Activated naive CD4-positive, alpha-beta T cell treated with anti-CD3 and anti-CD28 coated beads for 36 hours (primary cell): Measurements from ENCODE around the gene SIRT2. TPM values are rescaled to one million over a fixed set of nuclear protein-coding genes. Genes with fewer than 3 reads are reported as not detected.
A peak's percentile ranks its signal among the peaks of the same experiment; 100 is the strongest.
"Not testable (repeated sequence)": the region's sequence is repeated elsewhere in the genome, so short reads cannot be mapped to it uniquely, and the experiment has no call there.

Experiments
- CTCF ChIA-PET: fragments of 350-600 bp; sonication (Branson Sonifier 250); formaldehyde crosslinking; loops from one replicate; lab custom pipeline; 2021; ENCODE audit warnings: antibody characterized with exemption; lab: Charles Lee
- DNase-seq: peaks from one replicate; pipeline ENCODE4 v3.0.0-alpha.2; 2020
- H3K27ac Mint-ChIP-seq: one replicate; pipeline ENCODE4 v1.8.0; 2021; ENCODE audit warnings: mild to moderate bottlenecking, mixed read lengths
- H3K27me3 Mint-ChIP-seq: one replicate; pipeline ENCODE4 v1.8.0; 2021; ENCODE audit warnings: low read depth, mixed read lengths
- H3K36me3 Mint-ChIP-seq: one replicate; pipeline ENCODE4 v1.8.0; 2021; ENCODE audit warnings: low read depth, mixed read lengths
- H3K4me1 Mint-ChIP-seq: one replicate; pipeline ENCODE4 v1.8.0; 2021; ENCODE audit warnings: low read depth, mixed read lengths
- H3K4me3 Mint-ChIP-seq: one replicate; pipeline ENCODE4 v1.8.0; 2021; ENCODE audit warnings: mild to moderate bottlenecking, moderate library complexity, mixed read lengths
- H3K9me3 Mint-ChIP-seq: one replicate; pipeline ENCODE4 v1.8.0; 2021; ENCODE audit warnings: mixed read lengths
- intact Hi-C: fragments of 100-400 bp; cut with micrococcal nuclease; formaldehyde crosslinking; loops from one replicate; pipeline ENCODE4 v1.15.1; 2023
- total RNA-seq, 2 experiments: library from RNA; stranded (reverse); gene quantifications; one replicate each; pipeline ENCODE4 v1.2.3, GENCODE V29; 2021

SIRT2 gene
- total RNA-seq, 2 experiments from 2014 or later: 18.2 to 19.6 TPM

GRCh38 chr19:38837656-38838121 lies 61.7 kb downstream of the SIRT2 start:
- H3K4me3 Mint-ChIP-seq: no peak overlapping the region
- H3K9me3 Mint-ChIP-seq: no peaks in the 10 kb centered on the region
- H3K27me3 Mint-ChIP-seq: no peaks in the 10 kb centered on the region
- no peak for DNase-seq
- H3K4me1 Mint-ChIP-seq: peaks cover 53% of the 10 kb centered on the region
- CTCF ChIA-PET: no interaction called here
- H3K36me3 Mint-ChIP-seq: peaks cover 54% of the 10 kb centered on the region
- H3K27ac Mint-ChIP-seq: peak overlapping the region; percentile 89
- intact Hi-C loops: loop anchor here (1.0 to 10.0 kb wide), 6 partner anchors 12 to 523 kb away; partner anchors contain the start of genes FAM98C, HNRNPL, KCNK6 and YIF1B

- CTCF ChIA-PET: no interaction called here
- intact Hi-C loops: loop anchor here (10.0 kb wide), 2 partner anchors 432 to 522 kb away; partner anchors contain the start of genes FAM98C, KCNK6 and YIF1B
- H3K27ac Mint-ChIP-seq: peak overlapping the region; percentile 76
- H3K9me3 Mint-ChIP-seq: no peaks in the 10 kb centered on the region
- peaks cover 48% of the 10 kb centered on the region for H3K36me3 Mint-ChIP-seq
- H3K4me3 Mint-ChIP-seq: no peak overlapping the region
- peaks cover 49% of the 10 kb centered on the region for H3K4me1 Mint-ChIP-seq
- no peak for DNase-seq
- H3K27me3 Mint-ChIP-seq: no peaks in the 10 kb centered on the region
These were observed 62.3 kb downstream of the SIRT2 start for GRCh38 chr19:38836983-38837626.

DNA sequence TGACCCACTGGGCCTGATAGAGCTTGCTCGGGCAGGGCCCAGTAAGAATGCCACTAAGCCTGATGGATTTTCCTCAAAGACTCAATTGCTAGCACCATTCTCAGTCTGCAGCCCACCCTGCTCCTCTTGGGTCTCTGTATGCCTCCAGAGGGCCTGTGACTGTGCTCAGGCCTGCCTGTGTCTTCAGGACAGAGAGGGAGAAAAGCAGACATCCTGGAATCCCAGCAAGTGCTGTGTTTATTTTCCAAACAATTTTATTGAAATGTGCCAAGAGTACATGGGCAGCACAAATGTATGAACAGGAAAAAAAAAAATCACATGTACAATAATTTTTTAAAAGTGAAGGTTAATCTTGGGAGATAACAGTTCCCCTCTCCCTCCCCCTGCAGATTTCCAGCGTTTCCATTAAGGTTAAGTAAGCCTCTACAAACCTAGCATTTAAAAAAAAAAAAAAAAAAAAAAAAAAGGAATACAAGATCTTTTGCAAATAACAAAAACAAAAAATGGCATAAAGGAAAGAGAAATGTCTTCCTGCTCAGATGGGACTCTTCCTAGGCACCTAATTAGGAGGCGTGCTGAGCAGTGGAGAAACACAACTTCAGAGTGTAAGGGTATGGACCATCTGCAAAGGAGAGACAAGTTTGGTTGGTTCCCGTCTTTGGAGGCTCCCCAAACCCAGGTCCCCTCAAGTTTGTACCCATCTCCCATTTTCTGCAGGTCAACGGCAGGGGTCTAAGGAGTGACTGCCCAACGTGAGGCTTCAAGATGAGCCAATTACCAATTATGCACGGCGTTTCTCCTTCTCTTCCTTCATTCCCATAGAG lies 63.0 kb downstream of the SIRT2 start:
- H3K36me3 Mint-ChIP-seq: peaks cover 42% of the 10 kb centered on the region
- no peaks in the 10 kb centered on the region for H3K27me3 Mint-ChIP-seq
- intact Hi-C loops: loop anchor here (10.0 kb wide), 2 partner anchors 432 to 522 kb away; partner anchors contain the start of genes FAM98C, KCNK6 and YIF1B
- H3K27ac Mint-ChIP-seq: peak overlapping the region; percentile 76
- H3K4me1 Mint-ChIP-seq: peaks cover 46% of the 10 kb centered on the region
- no peaks in the 10 kb centered on the region for H3K9me3 Mint-ChIP-seq
- CTCF ChIA-PET: no interaction called here
- H3K4me3 Mint-ChIP-seq: no peak overlapping the region
- no peak for DNase-seq

DNA sequence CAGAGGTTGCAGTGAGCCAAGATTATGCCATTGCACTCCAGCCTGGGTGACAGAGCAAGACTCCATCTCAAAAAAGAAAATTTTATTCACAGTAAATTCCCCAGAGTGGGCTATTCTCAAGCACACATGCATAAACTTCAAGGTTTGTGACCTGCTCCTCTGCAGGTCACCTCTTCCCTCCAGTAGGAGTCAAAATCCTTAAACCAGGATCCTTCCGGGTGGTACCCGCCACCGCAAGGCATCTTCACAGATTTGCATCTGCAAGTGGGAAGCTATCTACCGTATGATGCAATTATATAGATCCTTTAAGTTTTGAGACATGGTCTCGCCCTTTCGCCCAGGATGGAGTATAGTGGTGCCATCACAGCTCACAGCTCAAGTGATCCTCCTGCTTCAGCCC lies 64.8 kb downstream of the SIRT2 start:
- no peak for DNase-seq
- H3K36me3 Mint-ChIP-seq: peaks cover 35% of the 10 kb centered on the region
- peaks cover 44% of the 10 kb centered on the region for H3K4me1 Mint-ChIP-seq
- peak overlapping the region; percentile 73 for H3K27ac Mint-ChIP-seq
- CTCF ChIA-PET: interaction anchor here (0.8 to 1.5 kb wide), 2 partner anchors 198 to 199 kb away, joined by 3 to 5 read pairs; no protein-coding TSS in a partner anchor
- no peak overlapping the region for H3K4me3 Mint-ChIP-seq
- H3K9me3 Mint-ChIP-seq: no peaks in the 10 kb centered on the region
- intact Hi-C loops: loop anchor here (5.0 to 10.0 kb wide), 3 partner anchors 197 to 520 kb away; partner anchors contain the start of genes FAM98C, KCNK6 and YIF1B
- no peaks in the 10 kb centered on the region for H3K27me3 Mint-ChIP-seq

- H3K4me3 Mint-ChIP-seq: no peak overlapping the region
- peaks cover 39% of the 10 kb centered on the region for H3K4me1 Mint-ChIP-seq
- CTCF ChIA-PET: interaction anchor here (1.5 kb wide), 1 partner anchor 199 kb away, joined by 5 read pairs; no protein-coding TSS in a partner anchor
- H3K27ac Mint-ChIP-seq: peak overlapping the region; percentile 26
- no peak for DNase-seq
- H3K36me3 Mint-ChIP-seq: peaks cover 34% of the 10 kb centered on the region
- no peaks in the 10 kb centered on the region for H3K27me3 Mint-ChIP-seq
- intact Hi-C loops: loop anchor here (5.0 to 10.0 kb wide), 3 partner anchors 197 to 519 kb away; partner anchors contain the start of genes FAM98C, KCNK6 and YIF1B
- H3K9me3 Mint-ChIP-seq: no peaks in the 10 kb centered on the region
These were observed 65.3 kb downstream of the SIRT2 start for GRCh38 chr19:38834104-38834490.

DNA sequence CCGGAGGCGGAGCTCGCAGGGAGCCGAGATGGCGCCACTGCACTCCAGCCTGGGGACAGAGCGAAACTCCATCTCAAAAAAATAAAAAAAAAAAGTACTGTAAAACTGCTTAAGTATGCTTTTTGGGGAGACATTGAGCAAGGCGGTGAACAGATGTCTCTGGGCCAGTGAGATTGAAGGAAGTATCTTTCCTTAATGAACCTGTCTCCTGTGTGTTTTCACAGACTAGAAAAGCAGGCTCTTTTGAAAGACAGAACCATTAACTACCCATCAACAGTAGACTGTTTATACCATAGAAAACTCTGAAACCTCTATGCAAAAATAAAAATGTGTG lies 66.4 kb downstream of the SIRT2 start:
- Mint-ChIP-seq H3K36me3 (peaks cover 28% of the 10 kb centered on the region), H3K27me3 (no peaks in the 10 kb centered on the region), H3K9me3 (no peaks in the 10 kb centered on the region), H3K4me3 (no peak overlapping the region), H3K4me1 (peaks cover 32% of the 10 kb centered on the region), H3K27ac (peak overlapping the region; percentile 13)
- CTCF ChIA-PET: no interaction called here
- no peak for DNase-seq
- intact Hi-C loops: loop anchor here (5.0 to 10.0 kb wide), 3 partner anchors 196 to 518 kb away; partner anchors contain the start of genes FAM98C, KCNK6 and YIF1B

DNA sequence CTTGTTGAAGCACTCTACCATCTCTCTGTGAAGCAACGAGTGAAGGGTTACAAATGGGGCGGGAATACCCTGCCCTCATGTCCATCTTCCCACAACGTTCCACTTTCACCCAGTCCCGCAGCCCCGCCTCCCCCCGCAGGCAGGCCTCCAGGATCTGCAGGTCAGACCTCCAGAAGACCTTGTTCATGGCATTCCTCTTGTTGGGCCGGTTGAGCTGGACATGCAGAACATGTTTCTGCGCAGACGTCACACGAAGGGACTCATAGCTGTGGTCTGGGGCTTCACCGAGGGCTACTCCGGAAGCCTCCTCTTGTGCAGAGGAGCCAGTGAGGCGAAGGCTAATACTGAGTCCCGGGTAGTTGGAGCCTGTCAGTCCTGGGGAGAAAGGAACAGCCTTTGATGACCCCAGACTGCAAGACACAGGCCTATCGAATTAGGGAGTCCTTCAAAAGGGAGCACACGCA lies 68.2 kb downstream of the SIRT2 start:
- no peaks in the 10 kb centered on the region for H3K9me3 Mint-ChIP-seq
- CTCF ChIA-PET: interaction anchor here (0.5 to 1.5 kb wide), 5 partner anchors 11 to 121 kb away, joined by 3 to 6 read pairs (median 4); no protein-coding TSS in a partner anchor
- intact Hi-C loops: loop anchor here (1.0 to 10.0 kb wide), 8 partner anchors 19 to 516 kb away; partner anchors contain the start of genes FAM98C, KCNK6, MRPS12 and NFKBIB
- H3K36me3 Mint-ChIP-seq: peaks cover 23% of the 10 kb centered on the region
- peaks cover 34% of the 10 kb centered on the region for H3K4me1 Mint-ChIP-seq
- peak; percentile 64 for DNase-seq
- no peaks in the 10 kb centered on the region for H3K27me3 Mint-ChIP-seq
- H3K4me3 Mint-ChIP-seq: peak overlapping the region; percentile 79
- peak overlapping the region; percentile 94 for H3K27ac Mint-ChIP-seq

DNA sequence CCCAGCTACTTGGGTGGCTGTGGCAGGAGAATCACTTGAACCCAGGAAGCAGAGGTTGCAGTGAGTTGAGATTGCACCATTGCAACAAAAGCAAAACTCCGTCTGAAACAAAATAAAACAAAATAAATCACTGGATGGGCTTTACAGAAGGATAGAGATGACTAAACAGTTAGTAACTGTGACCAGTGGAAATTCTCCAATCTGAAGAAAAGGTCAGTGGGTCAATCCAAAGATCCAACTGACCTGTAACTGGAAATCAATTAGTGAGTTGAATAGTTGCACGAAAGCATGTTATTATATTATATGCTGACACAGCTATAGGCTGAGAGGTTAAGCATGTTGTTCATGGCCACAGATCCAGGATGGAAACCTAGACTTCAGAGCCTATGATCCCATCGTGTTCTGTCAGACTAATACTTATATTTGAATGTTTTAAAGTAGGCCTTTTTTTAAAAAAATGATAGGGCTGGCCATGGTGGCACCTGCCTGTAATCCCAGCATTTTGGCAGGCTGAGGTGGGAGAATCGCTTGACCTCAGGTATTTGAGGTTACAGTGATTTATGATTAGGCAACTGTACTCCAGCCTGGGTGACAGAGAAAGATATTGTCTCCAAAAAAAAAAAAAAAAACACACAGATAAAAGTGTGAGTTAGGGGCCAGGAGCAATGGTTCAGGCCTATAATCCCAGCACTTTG lies 69.2 kb downstream of the SIRT2 start:
- intact Hi-C loops: loop anchor here (2.0 to 10.0 kb wide), 5 partner anchors 41 to 515 kb away; partner anchors contain the start of genes FAM98C, KCNK6 and YIF1B
- H3K4me3 Mint-ChIP-seq: peak overlapping the region; percentile 79
- H3K9me3 Mint-ChIP-seq: no peaks in the 10 kb centered on the region
- CTCF ChIA-PET: interaction anchor here (0.6 kb wide), 1 partner anchor 122 kb away, joined by 5 read pairs; no protein-coding TSS in a partner anchor
- no peaks in the 10 kb centered on the region for H3K27me3 Mint-ChIP-seq
- H3K27ac Mint-ChIP-seq: no peak overlapping the region
- no peak for DNase-seq
- peaks cover 34% of the 10 kb centered on the region for H3K4me1 Mint-ChIP-seq
- H3K36me3 Mint-ChIP-seq: peaks cover 19% of the 10 kb centered on the region

DNA sequence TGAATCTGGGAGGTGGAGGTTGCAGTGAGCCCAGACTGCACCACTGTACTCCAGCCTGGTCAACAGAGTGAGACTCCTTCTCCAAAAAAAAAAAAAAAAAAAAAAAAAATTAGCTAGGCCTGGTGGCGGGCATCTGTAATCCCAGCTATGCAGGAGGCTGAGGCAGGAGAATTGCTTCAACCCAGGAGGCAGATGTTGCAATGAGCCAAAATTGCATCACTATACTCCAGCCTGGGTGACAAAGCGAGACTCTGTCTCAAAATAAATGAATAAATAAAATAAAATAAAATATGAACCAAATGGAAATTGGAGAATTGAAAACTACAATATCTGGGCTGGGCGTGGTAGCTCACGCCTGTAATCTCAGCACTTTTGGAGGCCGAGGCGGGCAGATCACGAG lies 70.2 kb downstream of the SIRT2 start:
- H3K4me1 Mint-ChIP-seq: peaks cover 34% of the 10 kb centered on the region
- H3K36me3 Mint-ChIP-seq: peaks cover 21% of the 10 kb centered on the region
- H3K4me3 Mint-ChIP-seq, H3K9me3 Mint-ChIP-seq, H3K27me3 Mint-ChIP-seq, DNase-seq, intact Hi-C loops, H3K27ac Mint-ChIP-seq, CTCF ChIA-PET: not testable (repeated sequence)
